NCI-H146 (cell line): Measurements from ENCODE around the gene BBLN.
"Not testable (repeated sequence)": the region's sequence is repeated elsewhere in the genome, so short reads cannot be mapped to it uniquely, and the experiment has no call there.

Experiments
- DNase-seq: peaks from one replicate; lab custom pipeline; 2025; lab: John Stamatoyannopoulos, UW

BBLN gene

DNA sequence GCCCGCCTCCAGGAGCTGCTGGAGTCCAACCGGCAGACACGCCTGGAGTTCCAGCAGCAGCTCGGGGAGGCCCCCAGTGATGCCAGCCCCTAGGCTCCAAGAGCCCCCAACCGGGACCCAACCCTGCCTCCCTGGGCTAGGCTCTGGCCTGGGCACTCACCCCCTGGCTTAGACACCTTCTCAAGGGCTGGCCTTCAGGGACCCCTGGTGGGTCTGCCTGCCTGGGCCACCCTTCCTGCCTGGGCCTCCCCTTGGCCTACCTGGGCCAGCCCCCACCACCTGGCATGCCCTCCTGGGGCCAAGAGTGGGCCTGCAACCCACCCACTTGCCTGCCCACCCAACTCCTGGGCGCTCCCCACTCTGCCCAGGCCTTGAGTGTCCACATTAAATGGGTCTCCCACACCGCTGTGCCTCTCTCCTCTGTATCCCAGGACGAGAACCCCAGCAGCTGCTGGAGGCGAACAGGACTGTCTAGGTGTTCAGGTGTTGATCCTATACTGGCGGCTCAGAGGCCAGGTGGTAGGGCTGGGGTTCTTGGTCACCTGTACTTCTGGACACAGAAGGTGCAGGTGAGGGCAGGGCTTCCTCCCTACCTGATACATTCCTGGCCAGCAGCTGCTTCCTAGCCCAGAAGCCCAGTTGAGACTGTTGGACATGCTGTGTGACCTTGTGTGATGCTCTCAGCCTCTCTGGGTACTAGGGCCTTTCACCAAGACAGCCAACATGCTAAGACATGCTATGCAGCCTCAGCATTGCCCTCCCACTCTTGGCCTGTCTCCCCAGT lies 3.6 kb downstream of the BBLN start:
- DNase-seq, result no peak

DNA sequence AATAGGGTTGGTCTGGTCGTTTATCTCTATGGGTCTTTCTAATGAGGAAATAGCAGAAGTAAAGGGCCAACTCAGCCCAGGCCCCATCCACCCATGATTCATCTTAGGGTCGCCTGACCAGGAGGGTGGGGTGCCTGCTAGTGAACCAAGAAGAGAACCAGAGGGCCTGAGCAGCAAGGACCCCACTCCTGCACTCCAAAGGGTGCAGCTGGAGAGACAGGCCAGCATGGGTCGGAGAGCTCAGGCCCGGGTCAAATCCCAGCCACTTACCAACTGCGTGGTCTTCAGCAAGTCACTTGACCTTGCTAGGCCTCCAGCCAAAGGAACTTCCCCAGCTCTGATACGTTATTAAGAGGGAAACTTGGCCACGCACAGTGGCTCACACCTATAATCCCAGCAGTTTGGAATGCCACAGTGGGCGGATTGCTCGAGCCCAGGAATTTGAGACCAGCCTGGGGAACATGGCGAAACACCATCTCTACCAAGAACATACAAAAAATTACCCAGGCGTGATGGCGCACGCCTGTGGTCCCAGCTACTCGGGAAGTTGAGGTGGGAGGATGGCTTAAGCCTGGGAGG lies 4.3 kb downstream of the BBLN start:
- DNase-seq, result no peak

DNA sequence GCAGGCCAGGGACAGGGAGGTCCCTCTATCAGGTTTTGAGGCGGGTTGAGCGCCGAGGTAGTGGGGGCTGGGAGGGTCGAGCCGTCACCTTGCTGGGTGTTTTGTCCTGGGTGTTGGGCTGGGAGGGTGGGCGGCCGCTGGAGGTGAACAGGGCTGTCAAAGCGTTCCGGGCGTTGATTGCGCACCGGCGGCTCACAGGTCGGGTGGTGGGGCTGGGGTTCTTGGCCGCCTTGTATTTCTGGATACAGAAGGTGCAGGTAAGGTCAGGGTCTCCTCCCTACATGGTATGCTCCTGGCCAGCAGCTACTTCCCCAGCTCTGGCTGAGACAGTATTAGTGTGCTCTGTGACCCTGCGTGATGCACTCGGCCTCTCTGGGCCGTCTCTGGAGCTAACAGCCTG lies 6.1 kb downstream of the BBLN start:
- no peak for DNase-seq

DNA sequence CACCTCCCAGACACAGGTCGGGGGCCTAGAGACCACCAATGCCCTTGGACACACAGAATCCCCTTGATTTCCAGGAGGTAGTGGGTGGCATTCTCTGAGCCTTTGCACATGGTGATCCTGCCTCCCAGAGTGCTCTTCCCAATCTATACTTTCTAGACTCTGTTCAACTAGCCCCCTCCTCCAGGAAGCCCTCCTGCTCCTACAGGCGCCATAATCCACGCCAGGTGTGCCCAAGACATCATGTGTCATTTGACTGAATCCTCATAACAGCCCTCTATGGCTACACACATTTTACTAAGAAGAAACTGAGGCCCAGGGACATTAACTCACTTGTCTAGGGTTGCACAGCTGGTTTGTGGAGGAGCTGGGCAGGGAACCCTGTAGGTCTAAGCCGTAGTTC lies 7.1 kb downstream of the BBLN start:
- DNase-seq, result no peak

DNA sequence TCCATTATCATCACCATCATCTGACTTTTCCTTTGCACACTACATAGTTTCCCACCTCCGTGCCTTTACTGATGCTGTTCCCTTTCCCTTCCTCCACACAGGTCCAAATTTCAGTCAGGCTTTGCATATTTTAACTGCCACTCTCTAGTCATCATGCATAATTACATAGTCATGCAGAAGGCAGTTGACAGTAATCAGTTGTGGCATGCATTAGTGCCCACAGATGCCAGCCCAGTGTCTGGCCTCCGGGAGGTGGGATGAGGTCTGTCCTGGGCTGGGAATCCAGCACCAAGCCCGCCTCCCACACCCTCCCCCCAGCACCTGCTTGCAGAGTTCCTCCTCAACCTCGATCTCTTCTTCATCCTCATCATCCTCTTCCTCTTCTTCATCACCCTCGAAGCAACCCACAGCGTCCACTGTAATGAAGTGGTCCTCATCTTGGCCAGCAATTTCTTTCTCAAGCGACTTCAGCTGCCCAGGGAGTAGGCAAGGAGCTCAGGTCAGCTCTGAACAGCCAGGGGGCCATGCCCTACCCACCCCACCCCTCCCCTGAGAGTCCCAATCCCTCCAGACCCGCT lies 8.8 kb downstream of the BBLN start:
- no peak for DNase-seq

DNA sequence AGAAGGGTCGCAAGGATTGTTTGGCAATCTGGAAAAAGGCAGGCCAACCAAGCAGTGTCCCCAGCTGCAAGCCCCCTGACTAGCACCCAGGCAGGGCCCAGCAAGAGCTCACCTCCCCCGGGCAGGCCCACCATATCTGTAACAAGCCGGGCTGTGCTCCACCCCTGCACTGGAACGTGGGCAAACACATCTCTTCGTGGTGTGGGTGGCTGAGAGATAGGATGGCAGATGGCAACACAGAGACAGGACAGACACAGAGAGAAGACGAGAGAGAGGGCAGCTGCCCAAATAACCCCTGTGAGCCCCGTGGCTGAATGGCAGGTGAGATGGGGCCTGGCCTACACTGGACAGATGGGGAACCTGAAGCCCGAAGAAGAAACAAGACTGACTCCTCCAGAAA lies 9.4 kb downstream of the BBLN start:
- no peak for DNase-seq

DNA sequence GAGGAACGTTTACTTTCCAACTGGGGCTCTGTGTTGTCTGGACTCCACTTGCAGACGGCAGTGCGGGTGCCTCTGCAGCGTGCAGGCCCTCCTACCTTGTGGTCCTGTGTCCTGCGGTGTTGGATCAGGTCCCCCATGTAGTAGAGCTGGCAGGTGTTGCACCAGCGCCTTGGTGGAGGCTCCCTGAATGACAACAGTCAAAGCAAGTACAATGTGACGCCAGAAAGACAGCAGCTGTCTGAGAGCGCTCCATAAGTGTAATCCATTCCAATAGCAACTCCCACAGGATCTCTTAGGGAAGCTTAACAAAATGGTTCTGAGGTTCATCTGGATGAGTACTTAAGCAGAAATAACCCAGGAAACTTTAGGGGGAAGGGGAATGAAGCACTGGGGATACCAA lies 9.9 kb downstream of the BBLN start:
- no peak for DNase-seq

DNA sequence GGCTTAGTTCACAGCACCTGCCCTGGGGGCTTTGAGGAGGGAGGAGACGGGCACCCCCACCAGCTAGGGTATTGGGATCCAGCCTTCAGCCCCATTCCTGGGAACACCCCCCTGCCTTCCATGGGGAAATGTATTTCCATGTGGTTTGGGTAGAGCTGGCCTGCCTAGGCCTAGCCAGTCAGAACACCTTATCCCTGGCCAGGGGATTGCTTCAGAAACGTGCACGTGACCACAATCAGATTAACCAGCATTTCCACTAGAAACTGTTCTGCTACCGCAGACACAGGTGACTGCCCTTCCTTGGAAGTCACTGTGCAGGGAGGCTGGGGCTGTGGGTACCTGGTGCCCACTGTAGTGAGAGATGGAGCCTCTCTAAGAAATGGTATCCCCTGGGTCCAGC lies 14.0 kb downstream of the BBLN start:
- DNase-seq, result no peak

DNA sequence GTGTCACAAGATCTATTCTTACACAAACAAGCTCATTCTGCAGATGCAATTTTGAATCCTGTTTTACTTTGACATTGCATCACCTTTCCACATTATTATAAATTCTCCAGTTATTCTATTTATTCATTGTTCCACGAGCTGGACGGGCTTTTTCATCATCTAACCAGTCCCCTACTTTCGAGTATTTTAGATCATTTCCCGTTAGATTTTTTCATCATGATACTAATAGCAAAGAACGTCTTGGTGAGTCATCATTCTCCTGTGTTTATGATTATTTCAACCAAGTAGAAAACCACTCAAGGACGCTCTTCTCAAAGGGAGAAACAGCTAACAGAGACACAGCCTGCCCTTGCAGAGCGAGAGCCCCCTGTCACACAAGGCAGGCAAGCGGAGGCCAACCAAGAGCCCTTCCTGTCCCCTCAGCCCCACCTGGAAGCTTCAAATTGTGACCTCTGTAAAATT lies 15.1 kb downstream of the BBLN start:
- DNase-seq, result no peak

DNA sequence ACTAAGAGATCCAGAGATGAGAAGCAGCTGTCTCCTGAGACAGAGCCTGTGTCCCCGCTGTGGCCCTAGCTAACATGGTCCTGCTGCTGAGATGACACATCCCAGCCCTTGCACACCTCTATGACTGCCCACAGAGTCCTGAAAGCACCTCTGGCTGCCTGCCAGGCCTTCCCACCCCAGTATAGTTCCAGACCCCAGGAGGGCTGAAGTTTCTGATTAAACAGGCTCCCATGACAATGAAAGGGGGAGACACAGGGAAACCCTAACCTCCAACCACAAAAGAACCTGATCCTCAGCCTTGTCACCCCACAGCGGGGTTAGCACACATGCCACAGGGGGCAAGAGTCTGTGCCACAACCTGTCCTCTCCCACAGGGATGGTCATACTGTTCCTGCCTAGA lies 15.7 kb downstream of the BBLN start:
- DNase-seq, result peak; percentile 52

DNA sequence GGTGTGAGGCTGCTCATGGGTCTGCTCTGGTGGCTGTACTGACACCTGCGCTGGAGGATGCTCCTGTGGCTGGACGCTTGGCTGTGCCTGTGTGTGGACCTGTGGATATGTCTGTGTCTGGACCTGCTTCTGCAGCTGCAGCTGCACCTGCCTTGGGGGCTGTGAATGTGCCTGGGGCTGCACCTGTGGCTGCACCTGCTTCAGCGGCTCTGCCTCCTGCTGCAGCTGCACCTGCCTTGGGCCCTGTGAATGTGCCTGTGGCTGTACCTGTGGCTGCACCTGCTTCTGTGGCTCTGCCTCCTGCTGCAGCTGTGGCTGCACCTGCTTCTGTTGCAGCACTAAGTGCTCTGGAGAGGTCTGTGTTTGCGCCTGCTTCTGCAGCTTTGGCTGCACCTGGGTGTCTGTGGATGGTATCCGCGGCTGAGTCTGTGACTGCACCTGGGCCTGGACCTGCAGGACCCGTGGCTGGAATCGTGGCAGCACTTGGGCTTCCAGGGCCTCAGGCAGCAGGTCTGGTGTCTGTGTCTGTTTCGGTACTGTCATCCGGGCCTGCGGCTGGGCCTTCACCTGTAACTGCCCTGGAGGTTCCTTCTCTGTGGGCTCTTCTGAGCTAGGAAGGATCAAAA lies 18.9 kb downstream of the BBLN start:
- DNase-seq, result no peak

DNA sequence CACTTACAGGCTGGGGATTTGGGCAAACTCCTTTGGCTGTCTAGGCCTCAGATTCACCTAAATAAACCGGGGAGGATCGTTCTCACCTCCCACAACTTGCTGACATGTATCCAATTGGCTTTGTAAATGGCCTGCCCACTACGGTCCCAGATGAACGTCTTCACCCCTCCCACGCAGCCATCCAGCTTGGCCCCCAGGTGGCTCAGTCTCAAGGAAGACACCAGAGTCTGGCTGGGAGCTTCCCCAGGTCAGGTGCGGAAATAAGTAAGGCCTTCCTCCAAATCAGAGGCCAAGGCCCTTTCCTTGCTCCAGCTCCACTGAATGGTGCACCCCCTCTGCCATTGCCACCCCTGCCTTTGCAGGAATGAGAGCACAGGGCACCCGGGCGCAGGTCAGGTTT lies 19.9 kb downstream of the BBLN start:
- no peak for DNase-seq

DNA sequence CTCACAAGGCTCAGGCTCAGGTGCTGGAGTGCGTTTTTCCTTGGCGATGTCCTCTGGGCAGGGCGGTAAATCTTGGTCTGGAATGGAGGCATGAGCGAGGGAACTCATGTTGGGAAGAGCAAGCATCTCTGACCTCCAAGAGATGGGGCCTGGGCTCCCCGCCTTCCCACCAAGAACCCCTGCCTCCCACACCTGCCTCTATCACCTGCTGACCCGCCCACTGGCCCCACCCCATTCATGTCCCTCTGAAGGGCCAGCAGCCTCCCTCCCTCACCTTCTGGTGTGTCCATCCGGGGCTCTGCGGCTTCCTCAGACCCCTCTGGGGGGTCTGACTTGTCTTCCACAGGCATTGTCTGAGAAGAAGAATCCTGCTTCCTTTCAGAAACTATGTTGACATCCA lies 20.4 kb downstream of the BBLN start:
- no peak for DNase-seq

DNA sequence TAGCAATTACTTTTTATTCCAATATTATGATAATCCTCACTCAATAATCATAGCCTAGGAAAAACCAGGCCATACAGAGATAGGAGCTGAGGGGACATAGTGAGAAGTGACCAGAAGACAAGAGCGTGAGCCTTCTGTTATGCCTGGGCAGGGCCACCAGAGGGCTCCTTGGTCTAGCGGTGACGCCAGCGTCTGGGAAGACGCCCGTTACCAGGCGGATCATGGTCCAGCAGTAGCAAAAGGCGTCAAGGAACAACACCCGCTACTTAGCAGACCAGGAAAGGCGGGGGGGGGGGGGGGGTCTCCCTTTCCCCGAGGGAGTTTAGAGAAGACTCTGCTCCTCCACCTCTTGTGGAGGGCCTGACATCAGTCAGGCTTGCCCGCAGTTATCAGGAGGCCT lies 21.4 kb downstream of the BBLN start:
- not testable (repeated sequence) for DNase-seq

DNA sequence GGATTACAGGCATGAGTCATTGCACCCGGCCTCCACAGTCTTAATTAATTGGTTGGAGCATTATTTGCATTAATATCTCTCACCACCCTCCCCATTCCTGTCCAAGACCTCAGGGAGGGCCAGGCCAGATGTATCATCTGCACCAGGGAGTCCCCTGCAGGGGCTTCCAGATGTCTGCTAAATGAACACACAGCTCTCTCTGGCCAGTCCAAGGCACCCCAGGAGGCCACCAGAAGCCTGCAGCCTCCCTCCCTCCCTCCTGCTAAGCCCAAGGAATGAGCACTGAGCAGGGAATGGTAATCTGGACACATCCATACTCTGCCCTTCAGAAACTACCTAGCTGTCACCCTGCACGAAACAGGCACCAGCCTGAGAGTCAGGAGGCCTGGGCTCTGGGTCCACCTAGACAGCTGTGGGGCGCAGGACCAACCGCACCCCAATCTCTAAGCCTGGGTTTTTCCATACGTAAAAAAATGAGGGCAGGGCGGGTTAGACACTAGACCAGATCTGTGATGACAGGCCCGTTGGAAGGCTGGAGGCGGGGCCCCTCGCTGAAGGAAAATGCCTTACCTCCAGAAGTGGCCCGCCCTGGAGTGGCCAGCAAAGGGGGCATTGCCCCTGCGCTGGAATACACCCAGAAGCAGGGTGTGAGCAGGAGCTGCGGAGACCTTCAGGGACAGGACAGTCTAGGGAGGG lies 23.0 kb downstream of the BBLN start:
- DNase-seq, result no peak

DNA sequence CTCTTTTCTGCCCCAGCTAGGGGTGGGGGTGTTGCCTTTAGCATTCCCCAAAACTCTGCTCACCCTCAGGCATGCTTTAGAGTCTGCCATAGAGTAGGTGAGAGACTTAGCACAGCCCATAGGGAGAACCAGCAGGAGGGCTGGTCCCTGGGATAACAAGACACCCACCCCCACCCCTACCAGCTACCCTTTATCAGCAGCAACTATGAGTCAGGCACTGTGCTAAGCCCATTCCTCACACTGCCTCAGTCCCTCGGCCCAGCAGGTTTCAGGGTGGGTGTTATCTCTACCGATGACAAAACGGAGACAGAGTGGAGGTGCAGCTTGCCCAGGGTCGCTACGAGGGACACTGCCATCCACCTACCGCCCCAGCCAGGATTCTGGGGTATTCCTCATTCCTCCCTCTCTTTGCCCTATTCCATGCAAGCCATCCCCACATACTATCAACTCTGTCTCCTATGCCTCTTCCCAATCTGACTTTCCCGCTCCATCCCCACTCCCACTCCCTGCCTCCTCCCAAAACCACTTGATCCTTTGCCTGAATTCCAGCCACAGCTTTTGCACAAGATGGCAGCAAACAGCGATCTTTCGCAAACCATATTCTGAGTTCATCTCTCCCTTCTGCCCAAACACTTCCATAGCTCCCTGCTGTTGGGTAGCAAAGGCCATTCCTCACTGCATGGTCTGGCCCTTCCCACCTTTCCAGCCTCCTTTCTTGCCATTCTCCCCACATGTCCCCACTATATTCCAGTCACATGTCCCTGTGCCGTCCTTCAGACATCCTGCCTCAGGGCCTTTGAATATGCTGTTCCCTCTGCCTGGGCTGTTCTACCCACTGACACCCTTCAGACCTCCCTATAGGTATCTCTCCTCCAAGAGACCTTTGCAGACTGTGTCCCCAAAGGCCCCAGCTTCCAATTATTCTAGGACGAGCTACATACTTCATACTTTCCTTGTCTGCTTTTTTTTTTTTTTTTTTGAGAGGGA lies 26.2 kb downstream of the BBLN start:
- no peak for DNase-seq

DNA sequence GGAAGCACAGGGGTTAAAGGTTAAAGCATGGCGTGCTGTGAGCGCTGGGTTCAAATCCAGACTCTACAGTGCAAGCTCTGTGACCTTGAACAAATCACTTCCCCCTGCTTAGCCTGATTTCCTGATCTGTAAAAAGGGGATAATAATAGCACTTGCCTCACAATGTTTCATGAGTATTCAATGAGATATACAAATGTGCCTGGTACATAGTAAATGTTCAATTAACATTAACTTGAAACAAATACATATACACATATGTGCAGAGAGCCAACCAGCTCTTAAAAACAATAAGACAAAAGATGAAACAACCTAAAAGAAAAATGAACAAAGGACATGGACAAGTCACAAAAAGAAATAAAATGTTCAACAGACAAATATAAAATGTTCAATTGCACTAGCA lies 27.3 kb downstream of the BBLN start:
- no peak for DNase-seq

DNA sequence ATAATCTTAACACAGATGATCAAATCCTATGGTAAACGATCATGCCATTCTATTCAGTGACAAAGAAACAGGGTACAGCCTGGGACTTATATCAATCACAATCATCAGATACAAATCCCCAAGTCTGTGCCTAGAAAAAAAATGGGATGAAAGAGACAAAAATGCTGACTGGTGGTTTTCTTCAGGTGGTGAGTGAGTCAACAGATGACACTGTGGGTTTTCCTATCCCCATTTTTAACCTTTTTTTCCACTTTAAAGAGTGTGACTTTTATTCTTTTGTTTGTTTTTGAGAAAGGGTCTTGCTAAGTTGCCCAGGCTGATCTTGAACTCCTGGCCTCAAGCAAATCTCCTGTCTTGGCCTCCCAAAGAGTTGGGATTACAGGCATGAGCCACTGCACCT lies 28.1 kb downstream of the BBLN start:
- no peak for DNase-seq

DNA sequence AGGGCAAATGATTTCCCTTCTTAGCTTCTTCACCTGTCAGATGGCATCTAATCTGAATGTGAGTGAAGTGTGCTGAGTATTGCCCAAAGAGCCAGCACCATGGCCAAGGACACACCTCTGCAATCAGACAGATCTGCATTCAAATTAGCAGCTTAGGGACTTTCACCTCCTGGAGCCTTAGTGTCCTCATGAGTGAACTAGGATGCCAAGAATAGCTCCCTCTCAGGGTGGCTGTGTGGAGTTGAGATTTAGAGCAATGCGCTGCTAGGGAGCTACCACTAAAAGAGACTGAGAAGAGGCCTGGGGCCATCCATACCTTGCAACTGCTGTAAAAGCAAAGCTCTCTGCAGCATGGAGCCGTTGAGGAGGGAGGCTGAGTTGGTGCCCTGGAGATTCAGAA lies 29.9 kb downstream of the BBLN start:
- no peak for DNase-seq

DNA sequence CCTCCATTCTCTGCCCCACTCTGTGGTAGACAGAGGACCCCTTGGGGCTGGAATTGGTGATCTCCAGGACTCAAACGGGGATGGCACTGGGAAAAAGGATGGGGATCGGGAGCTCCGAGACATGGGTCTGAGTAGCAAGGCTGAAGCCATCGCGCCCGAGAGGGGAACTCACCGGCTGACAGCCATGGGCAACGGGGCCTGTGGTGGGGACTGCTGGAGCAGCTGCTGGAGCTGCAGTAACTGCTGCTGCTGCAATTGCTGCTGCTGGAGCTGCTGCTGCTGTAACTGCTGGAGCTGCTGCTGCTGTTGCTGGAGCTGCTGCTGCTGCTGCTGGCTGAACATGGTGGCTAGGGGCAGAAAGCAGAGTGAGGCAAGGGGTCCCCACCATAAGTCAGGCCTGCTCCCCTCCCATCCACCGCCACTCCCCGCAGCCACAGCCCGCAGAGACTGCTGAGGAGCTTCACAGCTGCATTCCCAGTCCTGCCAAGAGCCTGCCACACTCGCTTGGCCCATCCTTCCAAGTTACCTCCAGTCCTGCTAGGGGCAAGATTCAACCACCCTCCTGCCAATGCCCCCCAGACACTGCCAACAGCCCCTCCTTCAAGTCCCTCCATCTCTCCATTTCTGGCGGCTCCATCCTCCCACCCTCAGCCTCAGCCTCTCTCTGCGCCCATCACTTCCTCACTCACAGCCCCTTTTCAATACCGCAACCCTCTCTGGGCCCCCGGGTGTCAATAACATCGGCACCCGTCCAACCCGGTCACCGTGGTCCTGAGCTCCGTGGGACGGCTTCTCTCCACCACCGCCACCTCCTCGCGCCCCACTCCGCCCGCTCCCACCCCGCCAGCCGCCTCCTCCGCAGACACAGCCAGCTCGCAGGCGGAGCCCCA lies 30.7 kb downstream of the BBLN start:
- DNase-seq, result no peak
